H1 (cell line): Measurements from ENCODE around the gene FSTL4. TPM values are rescaled to one million over a fixed set of nuclear protein-coding genes. Genes with fewer than 3 reads are reported as not detected.

ENCODE experiments used
- polyA plus RNA-seq, 7 experiments: library from polyadenylated mRNA; depleted of rRNA in 3 of 7; stranded (reverse) in 5 of 7; unstranded in 2 of 7; fragments of >200 nt in 5 of 7; fragments of 200-250 nt in 2 of 7; gene quantifications; 1 replicate in 5 of 7; 2 replicates in 1 of 7; 4 replicates in 1 of 7; pipeline versions ENCODE4 v1.2.1 to v1.2.3, GENCODE V29; 2011 to 2013; ENCODE audit warnings: missing spikeins in 2 of 7, mixed read lengths in 2 of 7
- total RNA-seq: library from RNA; stranded (reverse); fragmentation: NEBNext Ultra II Directional; extraction: Animal tissue kit (Norgen Biotek cat#: 25700); gene quantifications from 2 replicates; pipeline ENCODE4 v1.2.1, GENCODE V29; 2021
- TF ChIP-seq, protein P1 (sequence below): fragments of 300-600 bp; sonication (generic); IDR thresholded peaks from 2 replicates; pipeline ENCODE4 v1.7.1; 2012; ENCODE audit warnings: low read length, moderate library complexity, mild to moderate bottlenecking, inconsistent platforms; ENCODE audit not compliant: insufficient replicate concordance

The FSTL4 gene
- total and polyA plus RNA-seq, 2 of the 8 experiments (the other 6 are each of a cell fraction or from before 2014, with no cell fraction given), result 3.1 to 4.1 TPM

DNA sequence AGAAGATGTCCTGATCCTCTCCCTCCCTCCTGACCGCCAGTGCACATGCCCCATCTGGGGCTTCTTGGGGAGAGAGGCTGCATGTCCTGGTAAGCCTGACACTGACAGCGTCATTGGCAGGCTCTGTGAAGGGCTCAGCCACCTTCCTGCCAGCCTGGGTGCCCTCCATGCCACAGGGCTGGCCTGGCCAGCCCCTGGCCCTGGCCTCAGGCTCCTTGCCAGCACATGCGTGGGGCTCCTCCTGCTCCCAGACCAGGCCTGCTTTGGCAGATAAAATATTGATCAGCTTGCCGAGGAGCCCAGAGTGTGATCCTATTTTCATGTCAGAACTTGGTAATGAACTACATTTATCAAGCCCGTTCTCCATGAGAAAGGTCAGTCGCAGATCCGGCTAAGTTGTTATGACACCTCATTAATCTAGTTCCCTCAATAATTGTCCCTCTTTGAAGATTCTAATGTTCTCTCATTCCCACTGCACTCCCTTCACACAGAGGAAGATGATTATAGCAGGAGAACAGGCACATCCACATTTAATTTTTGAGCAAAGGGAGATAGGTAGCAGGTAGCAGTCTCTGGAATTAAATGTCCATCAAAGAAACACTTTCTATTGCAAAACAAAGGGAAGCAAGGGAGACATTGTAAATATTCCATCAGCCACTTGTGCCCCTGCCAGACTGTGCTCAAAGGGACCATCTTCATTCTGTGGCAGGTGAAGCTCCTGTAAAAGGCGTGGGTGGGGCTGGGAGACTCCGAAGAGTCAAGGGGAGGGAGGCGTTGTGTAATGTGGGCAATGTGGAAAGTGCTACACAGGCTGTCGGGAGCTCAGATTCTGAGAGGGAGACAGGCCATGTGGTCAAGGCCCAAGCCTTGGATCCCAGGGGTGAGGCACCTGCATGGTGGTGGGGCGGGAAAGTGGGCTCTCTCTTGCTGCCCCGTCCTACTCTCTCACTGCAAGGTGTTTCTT, 288.6 kb downstream of the FSTL4 start (continued):
- TF ChIP-seq, protein P1, sequence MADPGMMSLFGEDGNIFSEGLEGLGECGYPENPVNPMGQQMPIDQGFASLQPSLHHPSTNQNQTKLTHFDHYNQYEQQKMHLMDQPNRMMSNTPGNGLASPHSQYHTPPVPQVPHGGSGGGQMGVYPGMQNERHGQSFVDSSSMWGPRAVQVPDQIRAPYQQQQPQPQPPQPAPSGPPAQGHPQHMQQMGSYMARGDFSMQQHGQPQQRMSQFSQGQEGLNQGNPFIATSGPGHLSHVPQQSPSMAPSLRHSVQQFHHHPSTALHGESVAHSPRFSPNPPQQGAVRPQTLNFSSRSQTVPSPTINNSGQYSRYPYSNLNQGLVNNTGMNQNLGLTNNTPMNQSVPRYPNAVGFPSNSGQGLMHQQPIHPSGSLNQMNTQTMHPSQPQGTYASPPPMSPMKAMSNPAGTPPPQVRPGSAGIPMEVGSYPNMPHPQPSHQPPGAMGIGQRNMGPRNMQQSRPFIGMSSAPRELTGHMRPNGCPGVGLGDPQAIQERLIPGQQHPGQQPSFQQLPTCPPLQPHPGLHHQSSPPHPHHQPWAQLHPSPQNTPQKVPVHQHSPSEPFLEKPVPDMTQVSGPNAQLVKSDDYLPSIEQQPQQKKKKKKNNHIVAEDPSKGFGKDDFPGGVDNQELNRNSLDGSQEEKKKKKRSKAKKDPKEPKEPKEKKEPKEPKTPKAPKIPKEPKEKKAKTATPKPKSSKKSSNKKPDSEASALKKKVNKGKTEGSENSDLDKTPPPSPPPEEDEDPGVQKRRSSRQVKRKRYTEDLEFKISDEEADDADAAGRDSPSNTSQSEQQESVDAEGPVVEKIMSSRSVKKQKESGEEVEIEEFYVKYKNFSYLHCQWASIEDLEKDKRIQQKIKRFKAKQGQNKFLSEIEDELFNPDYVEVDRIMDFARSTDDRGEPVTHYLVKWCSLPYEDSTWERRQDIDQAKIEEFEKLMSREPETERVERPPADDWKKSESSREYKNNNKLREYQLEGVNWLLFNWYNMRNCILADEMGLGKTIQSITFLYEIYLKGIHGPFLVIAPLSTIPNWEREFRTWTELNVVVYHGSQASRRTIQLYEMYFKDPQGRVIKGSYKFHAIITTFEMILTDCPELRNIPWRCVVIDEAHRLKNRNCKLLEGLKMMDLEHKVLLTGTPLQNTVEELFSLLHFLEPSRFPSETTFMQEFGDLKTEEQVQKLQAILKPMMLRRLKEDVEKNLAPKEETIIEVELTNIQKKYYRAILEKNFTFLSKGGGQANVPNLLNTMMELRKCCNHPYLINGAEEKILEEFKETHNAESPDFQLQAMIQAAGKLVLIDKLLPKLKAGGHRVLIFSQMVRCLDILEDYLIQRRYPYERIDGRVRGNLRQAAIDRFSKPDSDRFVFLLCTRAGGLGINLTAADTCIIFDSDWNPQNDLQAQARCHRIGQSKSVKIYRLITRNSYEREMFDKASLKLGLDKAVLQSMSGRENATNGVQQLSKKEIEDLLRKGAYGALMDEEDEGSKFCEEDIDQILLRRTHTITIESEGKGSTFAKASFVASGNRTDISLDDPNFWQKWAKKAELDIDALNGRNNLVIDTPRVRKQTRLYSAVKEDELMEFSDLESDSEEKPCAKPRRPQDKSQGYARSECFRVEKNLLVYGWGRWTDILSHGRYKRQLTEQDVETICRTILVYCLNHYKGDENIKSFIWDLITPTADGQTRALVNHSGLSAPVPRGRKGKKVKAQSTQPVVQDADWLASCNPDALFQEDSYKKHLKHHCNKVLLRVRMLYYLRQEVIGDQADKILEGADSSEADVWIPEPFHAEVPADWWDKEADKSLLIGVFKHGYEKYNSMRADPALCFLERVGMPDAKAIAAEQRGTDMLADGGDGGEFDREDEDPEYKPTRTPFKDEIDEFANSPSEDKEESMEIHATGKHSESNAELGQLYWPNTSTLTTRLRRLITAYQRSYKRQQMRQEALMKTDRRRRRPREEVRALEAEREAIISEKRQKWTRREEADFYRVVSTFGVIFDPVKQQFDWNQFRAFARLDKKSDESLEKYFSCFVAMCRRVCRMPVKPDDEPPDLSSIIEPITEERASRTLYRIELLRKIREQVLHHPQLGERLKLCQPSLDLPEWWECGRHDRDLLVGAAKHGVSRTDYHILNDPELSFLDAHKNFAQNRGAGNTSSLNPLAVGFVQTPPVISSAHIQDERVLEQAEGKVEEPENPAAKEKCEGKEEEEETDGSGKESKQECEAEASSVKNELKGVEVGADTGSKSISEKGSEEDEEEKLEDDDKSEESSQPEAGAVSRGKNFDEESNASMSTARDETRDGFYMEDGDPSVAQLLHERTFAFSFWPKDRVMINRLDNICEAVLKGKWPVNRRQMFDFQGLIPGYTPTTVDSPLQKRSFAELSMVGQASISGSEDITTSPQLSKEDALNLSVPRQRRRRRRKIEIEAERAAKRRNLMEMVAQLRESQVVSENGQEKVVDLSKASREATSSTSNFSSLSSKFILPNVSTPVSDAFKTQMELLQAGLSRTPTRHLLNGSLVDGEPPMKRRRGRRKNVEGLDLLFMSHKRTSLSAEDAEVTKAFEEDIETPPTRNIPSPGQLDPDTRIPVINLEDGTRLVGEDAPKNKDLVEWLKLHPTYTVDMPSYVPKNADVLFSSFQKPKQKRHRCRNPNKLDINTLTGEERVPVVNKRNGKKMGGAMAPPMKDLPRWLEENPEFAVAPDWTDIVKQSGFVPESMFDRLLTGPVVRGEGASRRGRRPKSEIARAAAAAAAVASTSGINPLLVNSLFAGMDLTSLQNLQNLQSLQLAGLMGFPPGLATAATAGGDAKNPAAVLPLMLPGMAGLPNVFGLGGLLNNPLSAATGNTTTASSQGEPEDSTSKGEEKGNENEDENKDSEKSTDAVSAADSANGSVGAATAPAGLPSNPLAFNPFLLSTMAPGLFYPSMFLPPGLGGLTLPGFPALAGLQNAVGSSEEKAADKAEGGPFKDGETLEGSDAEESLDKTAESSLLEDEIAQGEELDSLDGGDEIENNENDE, result no peak
